GM19025 (cell line): ENCODE data around the gene TAPT1.

Experiments used
- ATAC-seq: cut with Tn5 transposase; IDR thresholded peaks from one replicate; pipeline ENCODE4 v1.9.1; 2021; ENCODE audit warnings: mild to moderate bottlenecking, low read depth, moderate library complexity; ENCODE audit not compliant: unreplicated experiment

TAPT1 gene

DNA sequence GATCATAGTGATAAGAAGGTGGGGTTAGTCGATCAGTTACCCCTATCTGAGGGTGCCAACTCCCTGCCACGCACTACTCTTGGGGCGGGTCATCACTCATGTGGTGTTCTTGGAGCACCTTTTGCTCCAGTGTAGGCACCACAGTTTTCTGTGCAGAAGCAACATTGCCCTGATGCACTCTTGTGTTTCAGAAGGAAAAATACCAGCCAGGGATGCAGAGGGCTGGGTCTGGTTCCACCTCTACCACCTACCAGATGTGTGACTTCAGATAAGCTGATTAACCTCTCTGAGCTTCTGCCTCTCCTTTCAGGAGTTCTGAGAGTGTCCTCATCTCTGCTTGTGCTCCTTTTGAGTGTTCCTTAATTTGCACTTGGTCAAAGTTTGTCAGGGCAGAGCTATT is 112.5 kb downstream of the TAPT1 start:
- ATAC-seq, result no peak

DNA sequence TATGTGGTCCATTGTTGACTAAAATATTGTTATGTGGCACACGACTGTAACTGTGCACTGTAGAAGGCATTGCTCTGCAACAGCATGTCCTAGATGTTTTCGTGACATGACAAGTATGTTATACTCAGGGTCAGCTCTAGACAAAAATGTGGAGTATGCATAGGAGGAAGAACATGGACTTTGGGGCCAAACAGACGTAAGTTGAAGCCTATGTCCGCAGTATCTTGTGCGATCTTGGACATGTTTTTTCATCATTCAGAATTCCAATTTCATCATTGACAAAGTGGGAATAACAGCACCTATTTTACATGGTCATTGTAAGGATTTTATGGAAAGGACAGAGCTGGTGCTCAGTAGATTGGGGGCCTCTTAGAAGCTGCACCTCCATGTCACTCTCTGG is 114.7 kb downstream of the TAPT1 start:
- ATAC-seq, result no peak

DNA sequence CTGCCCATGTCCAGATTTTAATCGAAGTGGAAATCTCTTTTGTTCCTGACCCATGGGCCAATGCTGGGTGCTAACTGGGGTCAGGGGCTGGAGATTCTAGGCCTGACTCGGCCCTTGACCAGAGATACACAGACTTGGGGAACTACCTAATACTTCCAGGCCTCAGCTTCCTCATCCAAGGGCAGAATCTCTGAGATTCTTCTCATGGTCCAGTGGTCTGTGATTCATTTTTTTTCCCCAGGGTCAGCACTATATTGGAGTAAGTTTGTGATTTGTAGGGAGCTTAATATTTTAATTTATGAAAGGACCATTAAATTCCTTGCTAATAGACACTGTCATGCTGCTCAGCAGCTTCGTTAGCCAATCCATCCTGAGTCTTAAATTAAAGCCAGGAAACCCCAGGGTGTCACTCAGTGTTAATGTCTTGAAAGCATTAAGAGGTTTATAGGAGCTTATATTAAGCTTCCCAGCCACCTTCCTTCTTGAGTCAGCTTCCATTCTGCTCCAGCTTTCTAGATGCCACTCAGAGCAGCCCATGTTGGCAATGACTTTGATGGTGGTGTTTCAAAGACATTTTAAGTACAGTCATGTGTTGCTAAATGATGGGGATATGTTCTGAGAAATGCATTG is 115.5 kb downstream of the TAPT1 start:
- no peak for ATAC-seq
